Panc1 (cell line): ENCODE measurements around the gene VWA8.

Source experiments
- CTCF ChIP-seq: fragments of 450-650 bp; IDR thresholded peaks from 2 replicates; pipeline ENCODE4 v1.5.1; 2017; ENCODE audit warnings: mild to moderate bottlenecking
- POLR2AphosphoS5 ChIP-seq: IDR thresholded peaks from 2 replicates; pipeline ENCODE4 v1.6.1; 2012; ENCODE audit warnings: mild to moderate bottlenecking, low read depth, low read length, moderate library complexity
- SIN3A ChIP-seq: IDR thresholded peaks from 2 replicates; pipeline ENCODE4 v1.6.1; 2012; ENCODE audit warnings: low read depth, mild to moderate bottlenecking, low read length, moderate library complexity, borderline replicate concordance; ENCODE audit not compliant: insufficient read depth

GRCh38 chr13:41590122-41590521 is 370.8 kb downstream of the VWA8 start:
- TF ChIP-seq POLR2AphosphoS5 (no peak), CTCF (no peak), SIN3A (no peak)
